GM21529 (cell line): ENCODE data around the gene EPN1.

ENCODE experiments used
- ATAC-seq: cut with Tn5 transposase; IDR thresholded peaks from one replicate; pipeline ENCODE4 v1.9.1; 2021; ENCODE audit not compliant: unreplicated experiment

The EPN1 gene

DNA sequence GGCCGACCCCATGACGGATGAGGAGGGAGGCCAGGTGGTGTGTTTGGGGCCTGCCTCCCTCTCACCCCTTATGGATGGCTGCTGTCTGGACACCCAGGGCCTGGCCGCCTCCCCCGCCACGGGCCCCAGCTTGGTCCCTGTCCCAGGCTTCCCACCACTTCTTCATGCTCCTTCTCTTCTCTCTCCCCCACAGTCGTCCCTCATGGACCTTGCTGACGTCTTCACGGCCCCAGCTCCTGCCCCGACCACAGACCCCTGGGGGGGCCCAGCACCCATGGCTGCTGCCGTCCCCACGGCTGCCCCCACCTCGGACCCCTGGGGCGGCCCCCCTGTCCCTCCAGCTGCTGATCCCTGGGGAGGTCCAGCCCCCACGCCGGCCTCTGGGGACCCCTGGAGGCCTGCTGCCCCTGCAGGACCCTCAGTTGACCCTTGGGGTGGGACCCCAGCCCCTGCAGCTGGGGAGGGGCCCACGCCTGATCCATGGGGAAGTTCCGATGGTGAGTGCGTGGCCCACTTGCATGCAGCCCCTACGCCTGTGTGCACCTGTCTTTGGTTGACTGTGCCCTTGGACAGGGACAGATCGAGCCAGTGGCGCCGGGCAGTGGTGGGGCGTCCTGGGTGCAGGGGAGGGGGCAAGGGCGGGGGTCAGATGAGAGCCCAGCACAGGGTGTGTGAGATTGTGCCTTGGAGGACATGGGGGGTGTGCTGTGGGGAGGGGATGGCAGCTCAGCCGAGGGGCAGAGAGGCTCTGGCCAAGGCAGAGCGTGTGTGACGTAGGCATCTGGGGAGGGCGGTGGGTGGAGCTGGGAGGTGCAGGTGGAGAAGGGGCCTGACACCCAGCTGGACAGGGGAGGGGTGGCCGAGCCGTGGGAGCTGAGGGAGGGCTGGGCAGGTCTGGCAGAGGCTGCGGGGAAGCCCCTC, 16.8 kb downstream of the EPN1 start:
- no peak for ATAC-seq

DNA sequence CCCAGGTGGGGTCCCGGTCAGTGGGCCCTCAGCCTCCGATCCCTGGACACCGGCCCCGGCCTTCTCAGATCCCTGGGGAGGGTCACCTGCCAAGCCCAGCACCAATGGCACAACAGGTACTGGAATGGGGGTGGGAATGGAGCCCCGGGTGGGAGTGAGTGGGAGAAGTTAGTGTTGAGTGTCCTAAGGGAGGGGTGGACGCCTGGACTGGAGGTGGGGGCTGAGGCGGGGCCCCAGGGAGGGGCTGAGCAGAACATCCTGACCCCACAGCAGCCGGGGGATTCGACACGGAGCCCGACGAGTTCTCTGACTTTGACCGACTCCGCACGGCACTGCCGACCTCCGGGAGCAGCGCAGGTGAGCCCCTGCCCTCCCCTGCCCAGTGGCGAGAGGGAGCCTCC, 17.7 kb downstream of the EPN1 start:
- ATAC-seq: no peak

DNA sequence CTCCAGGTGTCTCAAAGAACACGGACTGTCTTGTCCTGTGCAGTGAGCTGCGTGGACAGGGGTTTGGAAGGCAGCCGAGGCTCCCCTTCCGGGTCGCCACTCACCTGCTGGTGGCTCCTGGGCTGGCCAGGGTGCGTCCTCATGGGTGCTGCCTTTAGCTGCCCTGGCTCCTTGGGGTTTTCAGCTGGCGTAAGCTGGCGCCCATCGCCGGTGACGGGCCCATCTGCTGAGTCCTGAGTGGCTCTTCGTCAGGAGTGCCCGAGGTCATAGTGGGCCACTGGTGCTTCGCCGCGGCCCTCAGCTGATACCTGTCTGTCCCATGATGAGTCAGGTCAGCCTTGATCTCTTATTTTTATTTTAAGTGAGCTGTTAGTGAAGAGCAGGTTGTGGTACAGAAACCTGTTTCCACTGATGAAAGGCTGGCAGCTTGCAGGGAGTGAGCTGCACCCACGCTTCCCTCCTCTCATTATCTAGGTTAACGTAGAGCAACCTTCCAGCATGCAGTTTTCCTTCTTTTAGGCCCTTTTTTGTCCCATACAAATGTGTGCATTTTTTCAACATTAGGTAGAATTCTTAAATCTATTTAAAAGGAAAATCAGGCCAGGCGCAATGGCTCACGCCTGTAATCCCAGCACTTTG, 18.4 kb downstream of the EPN1 start:
- no peak for ATAC-seq

DNA sequence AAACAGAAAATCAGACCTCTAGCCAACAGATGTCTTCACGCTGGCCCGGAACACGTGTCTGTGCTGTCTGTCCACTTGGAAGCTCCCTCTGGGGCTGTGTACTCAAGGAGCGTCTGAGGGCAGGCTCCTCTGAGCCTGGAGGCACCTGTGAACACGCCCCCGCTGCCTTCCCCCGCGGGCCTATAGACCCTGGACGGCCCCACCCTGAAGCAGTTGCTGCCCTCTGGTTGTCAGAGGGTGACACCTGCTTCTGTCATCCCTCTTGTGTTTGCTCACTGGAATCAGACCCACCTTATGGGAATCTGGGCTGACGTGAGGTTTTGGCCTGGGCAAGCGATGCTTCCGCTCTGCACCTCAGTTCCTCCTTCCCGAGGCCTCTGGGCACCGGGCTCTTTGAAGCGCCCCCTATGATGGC, 19.2 kb downstream of the EPN1 start:
- ATAC-seq: no peak

DNA sequence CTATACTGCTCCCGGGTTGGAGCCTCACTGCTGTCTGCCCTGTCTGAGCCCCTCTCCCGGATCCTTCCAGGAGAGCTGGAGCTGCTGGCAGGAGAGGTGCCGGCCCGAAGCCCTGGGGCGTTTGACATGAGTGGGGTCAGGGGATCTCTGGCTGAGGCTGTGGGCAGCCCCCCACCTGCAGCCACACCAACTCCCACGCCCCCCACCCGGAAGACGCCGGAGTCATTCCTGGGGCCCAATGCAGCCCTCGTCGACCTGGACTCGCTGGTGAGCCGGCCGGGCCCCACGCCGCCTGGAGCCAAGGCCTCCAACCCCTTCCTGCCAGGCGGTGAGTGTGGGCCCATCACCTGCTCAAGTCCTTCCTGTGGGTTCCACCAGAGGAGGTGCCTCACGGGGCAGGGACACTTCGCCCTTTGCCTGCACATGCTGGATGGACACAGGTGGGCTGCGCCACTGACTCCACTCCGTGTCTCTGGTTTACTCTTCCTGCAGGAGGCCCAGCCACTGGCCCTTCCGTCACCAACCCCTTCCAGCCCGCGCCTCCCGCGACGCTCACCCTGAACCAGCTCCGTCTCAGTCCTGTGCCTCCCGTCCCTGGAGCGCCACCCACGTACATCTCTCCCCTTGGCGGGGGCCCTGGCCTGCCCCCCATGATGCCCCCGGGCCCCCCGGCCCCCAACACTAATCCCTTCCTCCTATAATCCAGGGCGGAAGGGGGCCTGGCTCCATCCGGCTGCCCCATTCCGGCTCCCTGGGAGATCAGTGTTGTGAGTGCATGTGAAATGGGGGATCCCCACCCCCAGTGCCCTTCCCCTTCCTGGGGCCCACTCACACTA, 19.8 kb downstream of the EPN1 start:
- ATAC-seq: no peak

DNA sequence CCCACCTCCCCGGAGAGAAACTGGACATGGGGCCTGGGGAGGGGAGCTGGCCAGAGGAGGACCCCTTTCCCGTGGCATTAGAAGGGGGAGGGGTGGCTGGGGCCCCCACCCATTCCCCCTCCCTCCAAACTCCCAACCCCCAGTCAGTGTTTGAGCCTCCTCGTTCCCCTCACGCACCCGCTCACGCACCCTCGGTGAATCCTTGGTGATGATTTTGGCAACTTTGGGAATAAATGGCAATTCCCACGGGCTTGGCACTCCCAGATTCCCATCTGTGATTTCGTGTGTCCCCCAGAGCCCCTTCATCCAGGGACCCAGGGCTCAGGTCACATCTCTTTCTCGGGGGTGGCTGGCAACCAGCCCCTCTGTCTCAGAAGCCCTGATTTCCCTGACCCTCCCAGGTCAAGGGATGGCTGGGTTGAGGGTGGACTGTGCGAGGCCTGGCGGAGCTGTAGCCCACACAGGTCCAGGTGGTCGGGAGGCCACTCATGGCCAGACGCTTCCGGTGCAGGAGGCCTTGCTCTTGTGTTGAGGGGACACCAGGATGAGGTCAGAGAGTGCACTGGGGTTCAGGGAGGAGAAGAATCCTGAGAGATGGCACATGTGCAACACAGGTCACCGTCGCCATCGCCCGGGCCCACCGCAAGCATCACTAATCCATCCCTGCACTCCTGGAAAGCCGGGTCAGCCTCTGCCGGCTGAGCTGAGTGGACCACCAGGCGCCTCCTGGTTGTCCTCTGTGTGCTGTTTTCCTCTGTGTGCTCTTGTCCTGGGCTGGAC, 20.7 kb downstream of the EPN1 start:
- no peak for ATAC-seq

DNA sequence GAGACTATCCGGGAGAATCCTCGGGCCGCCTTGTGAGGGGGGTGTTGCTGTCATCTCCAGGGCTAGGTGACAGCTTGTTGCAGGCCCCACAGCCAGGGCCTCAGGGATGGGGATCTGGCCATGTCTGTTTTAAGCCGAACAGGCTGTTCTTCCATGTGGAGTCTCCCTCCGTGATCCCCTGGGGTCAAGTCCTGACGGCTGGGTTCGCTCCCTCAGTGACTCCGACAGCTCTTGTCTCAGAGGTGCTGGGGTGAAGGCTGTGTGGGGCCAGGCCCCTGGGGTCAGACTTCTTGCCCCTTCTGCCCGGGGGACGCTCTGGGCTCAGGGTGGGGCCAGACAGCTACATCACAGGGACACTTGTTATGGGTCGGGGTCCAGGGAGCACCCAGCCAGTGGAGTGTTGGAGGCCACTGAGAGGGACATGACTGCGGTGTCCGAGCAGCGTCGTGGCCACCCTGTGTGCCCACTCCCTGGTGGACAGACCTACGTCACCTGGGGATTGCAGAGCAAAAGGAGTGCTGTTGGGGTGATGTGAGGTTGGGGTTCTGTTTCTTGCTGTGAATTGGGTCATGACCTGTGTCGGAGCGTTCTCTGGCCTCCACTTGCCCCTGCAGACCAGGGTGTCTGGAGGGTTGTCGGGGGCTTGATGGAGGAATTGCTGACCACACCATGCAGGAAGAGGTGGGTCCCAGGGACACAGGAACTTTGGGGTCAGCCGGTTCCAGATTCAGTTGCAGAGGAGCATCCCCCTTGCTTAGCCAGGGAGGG, 21.5 kb downstream of the EPN1 start:
- no peak for ATAC-seq

DNA sequence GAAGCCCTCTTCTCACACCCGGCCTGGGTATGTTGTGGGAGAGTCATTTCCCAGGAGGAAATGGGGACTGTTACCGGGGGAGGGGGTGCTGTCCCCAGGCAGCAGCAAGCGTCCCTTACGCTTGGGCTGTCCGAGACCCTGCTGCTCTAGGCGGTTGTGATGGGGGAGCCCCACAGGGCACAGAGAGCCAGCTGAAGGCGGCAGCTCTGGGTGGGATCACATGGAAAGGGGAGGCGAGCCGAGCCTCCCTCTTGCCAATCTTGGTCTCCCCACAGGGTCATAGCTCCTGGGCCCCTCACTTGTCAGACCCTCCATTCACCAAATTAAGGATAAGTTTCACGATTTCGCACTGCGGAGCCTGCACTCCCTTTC, 22.0 kb downstream of the EPN1 start:
- ATAC-seq: no peak

DNA sequence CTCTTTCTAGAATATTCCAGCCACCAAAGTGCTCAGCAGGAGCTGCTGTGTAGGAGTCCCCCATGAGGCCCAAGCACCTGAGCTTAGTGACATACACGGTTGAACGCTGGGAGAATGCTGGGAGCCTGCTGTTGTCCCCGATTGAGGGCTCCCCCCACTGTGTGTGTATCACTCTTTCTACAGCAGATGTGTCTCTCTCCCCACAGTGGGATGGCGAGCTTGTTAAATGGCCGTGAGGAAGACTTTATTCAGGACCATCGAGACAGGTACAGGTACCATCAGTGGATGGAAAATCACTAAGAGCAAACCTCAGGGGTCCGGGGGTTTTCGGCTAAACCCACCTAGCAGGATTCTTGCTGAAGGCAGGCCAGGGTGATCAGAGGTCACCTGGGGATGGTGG, 22.7 kb downstream of the EPN1 start:
- ATAC-seq: no peak

DNA sequence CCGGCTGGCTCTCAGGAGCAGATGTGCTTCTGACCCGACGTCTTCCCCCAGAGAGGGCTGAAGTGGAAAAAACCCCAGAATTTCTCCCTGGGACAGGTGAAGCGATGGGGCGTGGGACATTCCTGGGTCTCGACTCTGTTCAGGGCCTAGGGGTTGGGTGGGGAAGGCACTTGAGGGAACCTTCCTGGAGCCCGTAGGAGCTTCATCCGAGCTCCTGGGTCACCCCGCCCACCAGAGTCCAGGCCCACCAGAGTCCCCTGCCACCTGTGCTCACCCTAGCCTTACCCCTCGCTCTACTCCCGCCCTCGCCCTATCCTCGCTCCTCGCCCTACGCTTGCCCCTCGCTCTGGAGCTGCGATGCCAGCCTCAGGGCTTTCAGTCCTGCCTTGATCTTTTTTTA, 23.2 kb downstream of the EPN1 start:
- ATAC-seq: no peak

DNA sequence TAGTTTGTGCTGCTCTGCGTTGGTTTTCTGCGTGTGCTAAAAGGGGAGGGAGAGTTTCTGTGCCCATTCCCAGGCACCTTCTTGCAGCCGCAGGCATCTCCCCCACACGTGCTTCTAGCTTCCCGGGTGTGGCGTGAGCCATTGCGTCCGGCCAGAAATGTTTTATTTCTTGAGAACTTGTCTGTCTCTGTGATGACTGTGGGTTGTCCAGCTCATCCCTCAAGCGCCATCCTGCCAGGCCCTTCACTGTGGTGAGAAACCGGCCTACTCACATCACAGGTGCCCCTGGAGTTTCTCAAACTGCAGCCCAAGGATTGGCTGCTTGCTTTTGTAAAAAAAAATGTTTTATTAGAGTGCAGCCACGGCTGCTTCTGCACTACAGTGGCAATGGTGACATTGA, 24.2 kb downstream of the EPN1 start:
- ATAC-seq: no peak

DNA sequence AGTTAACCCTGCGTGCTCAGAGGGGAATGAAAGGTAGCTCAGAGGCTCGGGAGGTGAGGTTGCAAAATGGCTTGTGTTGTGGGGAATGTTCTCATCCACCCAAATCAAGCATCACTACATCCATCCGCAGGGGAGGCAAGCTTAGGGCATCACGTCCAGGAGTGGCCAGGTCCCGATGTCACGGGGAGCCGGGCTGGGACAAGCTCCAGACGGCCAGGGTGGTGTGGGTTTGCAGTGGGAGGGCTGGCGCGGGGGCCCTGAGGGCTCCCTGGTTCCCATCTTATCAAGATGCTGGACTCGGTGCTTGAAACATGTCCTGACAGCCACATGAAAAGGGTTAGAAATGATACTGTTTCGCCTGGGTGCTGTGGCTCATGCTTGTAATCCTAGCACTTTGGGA, 25.8 kb downstream of the EPN1 start:
- no peak for ATAC-seq

DNA sequence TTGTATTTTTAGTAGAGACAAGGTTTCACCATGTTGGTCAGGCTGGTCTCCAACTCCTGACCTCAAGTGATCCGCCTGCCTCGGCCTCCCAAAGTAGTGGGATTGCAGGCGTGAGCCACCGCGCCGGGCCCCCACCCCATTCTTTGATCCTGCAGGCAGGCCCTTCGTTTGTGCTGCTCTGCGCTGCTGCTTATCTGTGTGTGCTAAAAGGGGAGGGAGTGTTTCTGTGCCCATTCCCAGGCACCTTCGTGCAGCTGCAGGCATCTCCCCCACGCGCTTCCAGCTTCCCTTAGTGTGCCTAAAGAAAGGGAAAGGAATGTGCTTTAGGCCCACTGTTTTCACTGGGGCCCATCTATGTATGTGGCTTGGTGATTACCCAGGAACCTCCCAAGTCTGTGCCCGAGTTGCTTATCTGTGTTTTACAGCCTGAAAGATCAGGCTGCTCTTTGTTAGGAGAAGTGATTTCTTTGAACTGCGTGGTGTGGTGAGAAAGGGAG, 27.2 kb downstream of the EPN1 start:
- no peak for ATAC-seq

DNA sequence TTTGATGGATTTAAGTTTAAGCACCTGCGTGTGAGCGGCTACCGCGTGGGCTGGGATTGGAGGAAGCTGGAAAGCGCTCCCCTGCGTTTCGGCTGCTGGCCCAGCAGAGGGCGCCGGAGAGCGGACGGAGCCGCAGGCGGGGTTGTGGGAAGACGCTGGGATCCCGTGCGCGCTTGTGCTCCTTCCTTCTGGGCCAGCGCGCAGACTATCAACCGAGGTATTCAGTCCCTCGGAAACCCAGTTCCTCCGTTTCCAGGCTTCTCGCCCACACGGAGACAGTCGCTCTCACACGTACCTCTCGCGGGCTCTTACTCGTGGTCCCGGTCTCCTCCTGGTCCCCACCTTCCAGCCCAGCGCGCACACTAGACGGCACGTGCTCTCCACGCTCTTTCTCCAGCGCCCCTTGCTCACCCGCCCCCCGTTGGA, 28.8 kb downstream of the EPN1 start:
- no peak for ATAC-seq

DNA sequence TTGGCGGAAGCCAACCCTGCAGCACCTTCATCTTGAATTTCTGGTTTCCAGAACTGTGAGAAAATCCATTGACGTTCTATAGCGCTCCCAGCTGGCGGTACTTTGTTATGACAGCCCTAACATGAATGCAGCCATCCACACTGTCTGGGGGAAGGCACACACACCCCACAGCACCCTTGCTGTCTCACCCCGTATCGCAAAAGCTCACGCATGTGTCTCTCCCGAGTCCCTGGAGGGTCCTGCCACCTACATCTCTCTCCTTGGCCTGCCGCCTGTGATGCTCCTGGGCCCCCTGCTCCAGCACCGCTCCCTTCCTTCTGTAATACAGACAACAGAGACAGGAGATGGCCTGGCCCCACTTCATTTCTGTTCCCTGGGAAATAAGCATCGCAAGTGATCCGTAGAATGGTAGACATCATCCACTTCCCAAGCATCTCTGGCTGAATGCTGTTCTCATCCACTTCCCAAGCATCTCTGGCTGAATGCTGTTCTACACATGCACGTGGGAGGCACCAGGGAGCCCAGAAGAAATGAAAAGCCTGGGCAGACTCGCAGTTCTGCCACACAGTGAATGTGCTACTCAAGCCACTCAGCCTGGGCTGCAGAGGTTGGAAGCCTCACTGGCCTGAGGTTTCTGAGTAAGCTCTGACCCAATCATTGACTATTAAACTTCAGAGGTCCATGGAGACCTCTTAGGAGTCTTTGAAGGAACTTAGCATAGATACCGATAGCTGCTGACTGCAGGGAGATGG, 29.6 kb downstream of the EPN1 start:
- no peak for ATAC-seq

DNA sequence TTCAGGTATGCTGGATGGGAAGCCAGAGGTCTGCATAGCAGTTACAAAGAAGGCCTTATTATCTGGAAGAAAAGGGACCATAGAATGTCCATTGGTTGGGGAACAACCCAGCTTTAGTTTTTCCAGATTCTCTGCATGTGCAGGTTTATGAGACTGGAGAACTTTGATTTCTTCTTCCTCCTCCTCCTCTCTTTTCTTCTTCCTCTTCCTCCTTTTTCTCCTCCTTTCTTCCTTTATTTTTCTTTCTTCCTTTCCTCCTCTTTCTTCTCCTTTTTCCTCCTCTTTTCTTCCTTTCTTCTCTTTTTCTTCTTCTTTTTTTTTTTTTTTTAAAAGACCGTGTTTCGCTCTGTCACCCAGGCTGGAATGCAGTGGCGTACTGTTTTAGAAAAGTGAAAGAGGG, 30.9 kb downstream of the EPN1 start:
- no peak for ATAC-seq

DNA sequence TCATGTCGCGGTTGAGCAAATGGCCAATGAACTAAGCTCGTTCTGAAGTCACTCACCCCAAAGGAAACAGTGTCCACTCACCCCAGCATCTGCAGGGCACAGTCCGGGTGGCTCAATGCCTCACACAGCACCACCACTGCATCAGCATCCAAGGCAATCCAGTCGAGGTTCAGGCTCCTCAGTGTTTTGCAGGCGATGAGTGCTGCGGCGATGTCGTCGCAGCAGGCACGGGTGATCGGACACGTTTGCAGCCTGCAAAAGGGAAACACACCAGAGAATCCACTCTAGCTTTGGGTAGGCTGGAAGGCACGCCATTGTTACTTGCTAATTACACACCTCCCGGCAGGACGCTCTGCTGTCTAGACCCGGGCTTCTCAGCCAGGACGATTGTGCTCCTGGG, 36.7 kb downstream of the EPN1 start:
- ATAC-seq: no peak

DNA sequence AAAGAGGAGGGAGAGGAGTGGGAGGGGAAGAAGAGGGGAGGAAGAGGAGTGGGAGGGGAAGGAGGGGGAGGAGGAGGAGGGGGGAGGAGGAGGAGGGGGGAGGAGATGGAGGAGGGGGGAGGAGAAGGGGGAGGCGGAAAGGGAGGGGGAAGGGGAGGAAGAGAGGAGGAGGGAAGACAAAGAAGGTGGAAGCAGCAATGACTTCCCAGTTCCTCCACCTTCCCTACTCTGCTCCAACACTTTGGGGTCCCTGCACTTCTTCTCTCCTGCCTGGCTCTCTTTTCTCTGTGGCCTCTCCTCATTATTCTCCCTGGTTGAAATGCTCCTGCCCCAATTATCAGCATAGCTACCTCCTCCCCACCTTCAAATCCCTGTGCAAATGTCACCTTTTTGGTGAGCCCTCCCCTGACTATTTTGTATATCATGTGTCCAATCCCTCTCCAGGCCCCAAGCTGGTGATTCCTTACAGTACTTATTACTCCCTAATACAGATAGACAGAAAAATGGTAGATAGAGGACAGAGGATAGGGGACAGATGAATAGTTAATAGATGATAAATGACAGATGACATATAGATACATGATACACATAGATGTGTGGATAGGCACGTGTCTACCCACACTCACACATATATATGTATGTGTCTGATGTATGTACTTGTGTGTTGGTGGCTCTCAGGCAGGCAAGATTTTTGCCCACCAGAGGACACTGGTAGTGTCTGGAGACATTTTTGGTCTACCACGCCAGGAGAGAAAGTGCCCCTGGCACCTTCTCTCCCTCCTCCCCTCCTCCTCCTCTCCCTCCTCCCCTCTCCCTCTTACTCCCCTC, 38.0 kb downstream of the EPN1 start:
- ATAC-seq: no peak
